HUDEP-2 (cell line): ENCODE measurements around the gene KPNB1.

Experiments
- DNase-seq, 76 experiments: peaks; one replicate each; lab custom pipeline; 2025; ENCODE audit not compliant: unreplicated experiment in 76 of 76; lab: John Stamatoyannopoulos, UW

The KPNB1 gene

DNA sequence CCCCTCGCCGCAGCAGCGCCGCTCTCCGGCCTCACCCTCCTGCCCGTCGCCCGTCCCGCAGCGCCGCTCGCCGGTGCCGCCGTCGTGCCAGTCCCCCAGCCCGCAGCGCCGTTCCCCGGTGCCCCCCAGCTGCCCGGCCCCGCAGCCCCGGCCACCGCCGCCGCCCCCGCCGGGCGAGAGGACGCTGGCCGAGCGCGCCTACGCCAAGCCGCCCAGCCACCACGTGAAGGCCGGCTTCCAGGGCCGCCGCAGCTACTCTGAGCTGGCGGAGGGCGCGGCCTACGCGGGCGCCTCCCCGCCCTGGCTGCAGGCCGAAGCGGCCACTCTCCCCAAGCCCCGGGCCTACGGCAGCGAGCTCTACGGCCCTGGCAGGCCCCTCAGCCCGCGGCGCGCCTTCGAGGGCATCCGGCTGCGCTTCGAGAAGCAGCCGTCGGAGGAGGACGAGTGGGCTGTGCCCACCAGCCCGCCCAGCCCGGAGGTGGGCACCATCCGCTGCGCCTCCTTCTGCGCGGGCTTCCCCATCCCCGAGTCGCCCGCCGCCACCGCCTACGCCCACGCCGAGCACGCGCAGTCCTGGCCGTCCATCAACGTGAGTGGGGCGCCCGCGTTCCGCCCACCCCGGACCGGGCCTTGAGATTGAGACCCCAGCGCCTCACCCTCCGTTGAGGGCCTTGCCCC is 59.3 kb downstream of the KPNB1 start:
- no peak for DNase-seq

DNA sequence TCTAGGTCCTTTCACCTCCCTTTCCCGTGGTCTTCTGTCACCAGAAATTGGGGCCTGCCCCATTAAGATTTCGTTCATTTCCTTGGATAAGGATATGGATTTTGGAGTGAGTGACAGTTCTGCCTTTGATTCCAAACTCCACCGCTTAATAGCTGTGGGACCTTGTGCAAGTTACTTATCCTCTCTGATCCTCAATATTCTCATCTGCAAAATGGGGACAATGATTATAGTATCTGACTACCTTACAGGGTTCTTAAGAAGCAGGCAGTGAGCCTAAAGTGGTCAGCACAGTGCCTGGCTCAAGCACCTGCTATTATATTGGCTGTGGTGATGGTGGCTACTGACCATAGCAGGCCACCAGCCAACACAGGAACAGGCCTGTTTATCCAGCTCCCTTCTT is 59.9 kb downstream of the KPNB1 start:
- DNase-seq, result no peak

DNA sequence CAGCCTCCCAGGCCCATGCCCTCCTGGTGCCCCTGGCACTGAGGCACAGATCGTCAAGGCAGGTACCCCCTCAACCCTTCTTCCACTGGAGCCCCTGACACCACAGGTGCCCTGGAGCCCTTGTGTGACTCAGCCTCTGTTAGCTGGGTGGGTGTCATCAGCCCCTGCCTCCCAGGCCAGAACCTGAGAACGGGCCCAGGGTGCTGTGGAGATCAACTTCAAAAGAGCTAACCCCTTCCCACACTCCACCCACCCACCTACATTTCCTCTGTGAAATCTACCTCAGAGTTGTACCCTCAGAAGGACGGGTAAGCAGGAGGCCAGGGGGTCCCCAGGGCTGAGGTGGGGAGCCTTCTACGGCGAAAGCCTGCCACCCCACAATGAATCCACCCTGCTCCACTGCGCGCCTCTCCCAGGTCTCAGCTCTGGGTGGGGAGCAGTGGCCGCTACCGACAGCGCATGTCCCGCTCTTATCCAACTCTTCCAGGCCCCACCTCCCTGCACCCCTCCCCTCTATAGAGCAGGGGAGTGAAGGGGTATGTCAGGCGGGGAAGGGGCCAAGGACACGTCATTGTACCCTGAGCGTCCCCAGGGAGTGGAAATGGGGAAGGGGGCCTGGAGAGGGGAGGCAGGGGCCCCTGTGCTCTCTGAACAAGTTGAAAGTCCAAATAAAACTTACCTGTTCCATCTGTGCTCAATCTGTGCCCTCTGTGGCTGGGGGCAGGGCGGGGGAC is 61.8 kb downstream of the KPNB1 start:
- no peak for DNase-seq

DNA sequence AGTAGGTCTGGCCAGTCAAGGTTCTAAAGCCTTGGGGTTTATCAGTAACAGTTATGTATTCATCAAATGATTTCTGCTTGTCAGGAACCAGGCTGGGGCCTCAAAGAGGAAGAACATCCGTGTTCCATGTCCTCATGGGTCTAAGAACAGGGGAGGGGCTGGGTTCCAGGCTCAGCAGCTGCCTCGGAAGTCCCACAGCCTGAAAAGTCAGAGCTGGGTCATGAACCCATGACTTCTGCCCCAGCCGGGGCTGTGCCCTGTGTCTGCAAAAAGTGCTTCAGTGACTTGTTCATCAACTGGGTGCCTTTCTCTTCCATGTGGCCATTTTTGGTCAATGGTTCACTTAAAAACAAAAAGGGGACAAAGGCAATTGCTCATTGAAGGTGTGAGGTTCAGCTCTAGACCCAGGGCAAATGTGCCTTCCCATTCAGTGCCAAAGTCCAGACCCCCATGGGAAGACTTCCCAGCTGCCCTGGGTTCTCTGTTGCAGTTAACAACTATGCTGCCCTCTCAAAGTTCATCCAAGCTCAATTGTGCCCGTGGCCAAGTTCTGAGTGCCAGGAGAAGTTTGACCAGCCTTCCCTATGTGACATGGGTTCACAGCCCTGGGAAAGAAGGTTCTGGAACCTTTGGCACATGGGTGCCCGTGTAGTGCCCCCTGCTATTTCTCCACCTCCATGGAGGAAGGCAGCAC is 62.8 kb downstream of the KPNB1 start:
- no peak for DNase-seq

DNA sequence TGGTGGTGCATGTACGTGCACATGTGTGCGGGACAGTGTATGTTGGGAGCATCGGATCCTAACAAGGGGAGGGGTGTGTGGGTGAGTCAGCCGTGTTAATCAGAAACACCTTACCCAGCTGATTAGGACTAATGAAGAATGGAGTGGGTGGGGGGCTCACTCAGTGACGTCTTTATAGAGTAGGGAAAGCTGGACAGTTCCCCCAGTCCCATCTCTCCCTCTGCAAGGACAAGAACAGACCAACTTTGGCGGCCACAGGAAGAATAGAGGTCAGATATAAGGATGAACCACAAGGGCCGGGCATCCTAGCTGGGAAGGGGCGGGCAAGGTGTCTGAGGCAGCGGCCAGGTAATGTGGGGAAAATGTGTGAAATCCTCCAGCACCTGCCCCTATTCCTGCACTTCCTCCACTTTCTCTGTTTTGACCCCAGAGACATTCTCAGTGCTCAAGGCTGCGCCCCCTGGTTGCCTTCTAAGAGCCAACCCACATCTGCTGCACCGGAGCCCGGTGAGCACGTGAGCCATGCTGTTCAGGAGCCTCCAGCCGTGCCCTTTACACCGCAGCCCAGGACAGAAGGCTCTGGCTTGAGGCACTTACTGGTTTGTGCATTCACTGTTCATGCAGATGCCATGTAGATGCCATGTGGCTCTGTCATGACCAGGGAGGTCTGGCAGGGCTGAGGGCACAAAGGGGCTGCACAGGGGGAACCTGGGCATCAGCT is 64.4 kb downstream of the KPNB1 start:
- DNase-seq, result no peak

DNA sequence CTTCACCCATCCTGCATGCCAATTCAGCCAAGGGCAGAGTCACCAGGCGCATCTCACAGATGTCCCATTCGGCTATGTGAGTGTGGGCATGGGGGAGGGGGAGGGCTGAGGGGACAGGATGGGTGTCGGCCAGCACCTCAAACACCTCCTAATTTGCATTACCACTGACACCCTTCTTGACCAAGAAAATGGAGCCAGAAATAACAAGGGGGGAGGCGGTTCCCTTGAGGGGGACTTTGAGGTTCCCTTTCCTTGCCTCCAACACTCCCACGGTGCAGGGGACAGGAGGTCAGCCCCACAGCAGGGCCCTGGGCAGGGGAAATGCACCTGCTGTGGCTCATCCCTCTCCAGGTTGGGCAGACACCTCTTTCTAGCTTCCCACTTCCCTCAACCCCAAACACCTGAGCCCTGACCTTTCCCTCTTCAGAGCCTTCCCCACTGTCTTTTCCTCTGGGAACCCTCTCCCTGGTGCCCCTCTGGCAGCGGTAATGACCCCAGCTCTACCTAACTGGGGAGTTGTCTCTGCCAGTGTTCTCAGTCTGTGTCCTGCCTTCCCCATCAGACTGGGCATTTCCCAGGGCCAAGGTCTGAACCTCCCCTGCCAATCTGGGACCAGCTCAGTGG is 65.2 kb downstream of the KPNB1 start:
- DNase-seq, result no peak

DNA sequence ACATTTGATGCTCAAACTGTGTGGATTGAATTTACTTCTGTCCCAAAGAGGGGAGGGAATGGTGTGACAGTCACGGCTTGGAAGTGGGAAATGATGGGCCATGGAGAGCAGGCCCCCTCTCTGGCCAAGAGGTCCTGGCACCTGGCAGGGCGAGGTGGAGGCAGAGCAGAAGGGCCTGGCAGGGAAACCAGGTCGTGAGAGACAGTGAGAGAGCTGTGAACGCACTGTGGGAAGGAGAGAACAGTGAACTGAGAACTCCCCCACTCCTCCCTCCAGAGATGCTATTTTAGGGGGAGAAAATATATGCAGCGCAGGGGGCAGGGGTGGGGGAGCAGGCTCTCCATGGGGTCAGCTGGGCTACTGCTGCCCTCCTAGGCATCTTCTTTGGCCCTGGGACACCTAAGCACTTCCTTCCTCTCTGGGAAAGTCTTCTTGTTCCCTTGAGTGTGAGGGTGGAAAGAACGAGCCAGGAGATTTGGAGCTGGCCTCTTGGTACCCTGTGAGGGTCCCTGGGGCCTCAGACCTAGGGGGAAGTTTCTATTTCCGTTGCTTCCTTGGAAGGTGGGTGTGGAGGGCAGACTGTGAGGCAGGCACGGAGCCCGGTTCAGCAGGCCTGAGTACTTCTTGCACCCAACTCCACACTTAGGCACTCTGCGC is 66.1 kb downstream of the KPNB1 start:
- DNase-seq, result no peak

DNA sequence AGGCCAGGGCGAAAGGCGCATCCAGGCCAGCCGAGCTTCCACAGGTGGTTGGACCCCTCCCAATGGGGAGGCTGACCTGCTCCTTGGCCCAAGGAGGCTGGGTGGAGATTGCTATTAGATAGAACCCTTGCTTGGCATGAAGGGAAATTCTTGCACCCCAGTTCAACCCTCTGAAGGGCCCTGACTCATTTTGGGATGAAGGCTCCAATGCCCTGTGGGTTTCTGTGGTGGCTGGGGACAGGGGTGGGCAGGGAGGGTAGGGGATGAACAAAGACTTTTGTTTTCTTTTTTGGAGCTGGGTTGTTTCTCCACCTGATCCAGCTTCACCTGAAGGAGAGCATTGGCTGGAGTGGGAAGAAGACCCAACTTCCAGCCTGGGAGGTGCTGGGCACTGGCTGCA is 66.7 kb downstream of the KPNB1 start:
- no peak for DNase-seq

DNA sequence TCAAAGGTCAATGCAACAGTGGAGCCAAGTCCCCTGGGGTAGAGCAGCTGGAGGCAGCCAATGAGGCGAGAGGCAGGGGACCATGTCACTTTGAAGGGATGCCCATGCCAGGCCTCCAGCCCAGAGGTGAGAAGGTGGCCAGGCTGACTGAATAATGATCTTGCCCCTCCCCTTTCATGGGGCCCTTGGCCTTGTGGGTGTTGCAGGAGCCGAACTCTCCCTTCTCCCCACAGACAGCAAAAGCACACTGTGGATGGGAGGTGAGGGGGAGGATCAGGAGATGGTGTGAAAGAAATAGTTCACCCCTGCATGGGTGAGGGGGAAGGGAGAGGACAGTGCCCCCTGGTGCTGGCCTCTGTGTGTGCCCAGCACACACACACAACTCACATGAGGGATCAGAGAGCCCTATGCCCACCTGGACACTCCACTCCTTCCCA is 67.6 kb downstream of the KPNB1 start:
- peak in 2 of 76 experiments; percentile 8 to 17 for DNase-seq

DNA sequence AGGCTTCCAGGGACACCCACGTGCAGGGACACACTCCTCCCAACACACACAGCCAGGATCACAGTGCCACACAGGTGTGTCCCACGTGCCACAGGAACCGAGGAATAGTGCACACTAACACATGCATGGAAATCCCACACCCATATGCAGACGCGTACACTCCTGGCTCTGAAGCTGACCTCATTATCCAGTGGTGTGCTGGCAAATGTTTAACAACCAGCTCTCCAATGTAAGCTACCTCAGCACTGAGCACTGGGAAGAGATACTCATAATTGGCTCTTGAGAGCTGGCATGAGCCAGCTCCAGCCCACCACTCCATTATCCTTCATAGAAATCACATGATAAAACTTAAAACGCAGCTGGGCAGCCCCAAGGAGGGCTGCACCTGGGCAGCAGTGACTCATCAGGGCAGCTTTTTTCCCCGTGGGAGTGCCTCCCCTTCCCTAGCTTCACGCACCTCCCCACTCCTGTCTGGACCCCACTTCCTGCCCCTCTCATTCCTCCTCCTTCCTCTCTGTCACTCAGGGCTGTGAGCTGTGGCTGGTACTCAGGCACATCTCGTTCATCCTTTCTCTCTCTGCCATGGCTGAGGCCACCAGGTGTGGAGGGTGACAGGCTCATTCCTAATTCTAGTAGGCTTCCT is 68.4 kb downstream of the KPNB1 start:
- no peak for DNase-seq

DNA sequence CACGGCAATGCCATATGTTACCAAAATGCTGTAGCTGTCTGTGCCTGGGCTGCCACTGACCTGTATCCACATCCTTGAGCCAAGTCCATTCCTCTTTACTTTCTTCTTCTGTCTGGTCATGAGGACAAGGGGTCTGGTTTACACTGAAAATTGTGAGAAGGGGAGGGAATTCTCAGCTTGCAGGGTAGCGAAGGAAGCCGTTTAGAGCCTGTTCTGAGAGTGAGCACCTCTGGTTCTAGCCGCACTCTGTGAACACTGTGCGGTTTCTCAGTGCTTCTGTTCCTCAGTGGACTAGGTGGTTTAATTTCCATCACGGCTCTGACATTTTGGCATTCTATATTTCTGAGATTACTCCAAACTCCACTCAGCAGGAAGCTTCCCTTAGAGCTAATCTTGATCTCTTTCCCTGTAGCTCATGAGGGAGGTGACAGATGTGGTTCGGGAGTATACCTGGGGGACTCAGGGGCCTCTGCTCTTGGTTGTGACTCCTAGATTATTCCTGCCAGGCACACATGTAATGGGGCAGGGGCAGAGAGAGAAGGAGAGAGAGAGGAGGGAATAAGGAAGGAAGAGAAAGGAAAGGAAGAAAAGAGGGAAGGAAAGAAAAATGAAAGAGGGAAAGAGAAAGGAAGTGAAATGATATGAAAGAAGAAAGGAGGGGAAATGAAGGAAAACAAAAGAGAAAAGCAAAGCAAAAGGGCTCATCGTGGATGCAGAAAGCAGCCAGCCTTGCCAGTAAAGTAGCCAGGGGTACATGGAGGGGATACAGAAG is 69.1 kb downstream of the KPNB1 start:
- DNase-seq, result no peak

DNA sequence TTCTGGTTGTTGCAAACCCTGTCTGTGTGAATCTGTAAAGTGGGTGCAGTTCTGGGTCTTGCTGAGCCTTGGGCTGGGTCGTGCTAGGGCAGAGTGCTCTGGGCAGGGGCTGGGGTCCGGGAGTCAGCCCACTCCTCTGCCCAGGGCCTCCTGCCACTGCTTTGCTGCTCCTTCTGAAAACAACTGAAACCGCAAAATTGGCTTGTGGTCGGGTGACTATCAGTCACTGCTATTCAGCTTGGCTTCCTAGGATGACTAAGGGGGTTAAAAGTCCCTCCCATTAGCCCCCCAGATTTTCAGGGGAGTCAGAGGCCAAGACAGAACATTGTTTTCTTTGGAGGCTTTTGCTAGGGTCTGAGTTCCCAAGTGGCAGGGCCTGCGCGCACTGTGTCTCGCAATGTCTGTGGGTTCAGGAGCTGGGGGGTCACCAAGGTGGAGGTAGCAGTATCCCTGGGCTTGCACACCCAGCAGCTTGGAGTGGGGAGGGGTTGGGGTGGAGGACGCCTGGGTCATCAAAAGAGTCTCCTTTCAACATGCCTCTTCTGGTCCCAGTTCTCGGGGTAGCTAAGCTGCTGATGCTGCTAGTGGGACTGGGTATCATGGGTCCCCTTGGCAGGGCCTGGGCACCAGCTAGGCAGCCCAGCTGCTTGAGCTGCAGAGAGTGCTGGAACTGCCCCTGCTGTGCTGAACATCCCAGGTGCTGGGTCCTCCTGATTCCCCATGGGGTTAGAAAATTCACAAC is 69.9 kb downstream of the KPNB1 start:
- DNase-seq, result peak in 3 of 76 experiments; percentile 21 to 34 (median 24)

DNA sequence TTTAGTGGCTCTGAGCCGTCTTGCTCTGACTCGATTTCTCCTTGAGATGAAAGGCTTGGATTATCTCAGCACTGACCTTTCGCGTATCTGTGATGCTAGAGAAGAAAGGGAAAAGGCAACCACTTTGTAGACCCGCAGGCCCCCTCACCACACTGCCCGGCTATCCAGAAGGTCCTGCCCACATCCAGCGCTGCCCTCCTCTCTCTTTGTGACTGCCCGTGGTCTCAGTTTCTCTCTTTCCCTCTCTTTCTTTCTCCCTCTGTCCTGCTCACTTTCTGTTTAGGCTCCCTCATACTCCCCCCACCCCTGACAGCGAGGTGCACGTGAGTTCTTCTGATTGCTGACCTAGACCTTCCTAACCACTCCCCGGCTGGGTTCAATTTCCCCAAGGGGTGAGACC is 70.5 kb downstream of the KPNB1 start:
- no peak for DNase-seq

DNA sequence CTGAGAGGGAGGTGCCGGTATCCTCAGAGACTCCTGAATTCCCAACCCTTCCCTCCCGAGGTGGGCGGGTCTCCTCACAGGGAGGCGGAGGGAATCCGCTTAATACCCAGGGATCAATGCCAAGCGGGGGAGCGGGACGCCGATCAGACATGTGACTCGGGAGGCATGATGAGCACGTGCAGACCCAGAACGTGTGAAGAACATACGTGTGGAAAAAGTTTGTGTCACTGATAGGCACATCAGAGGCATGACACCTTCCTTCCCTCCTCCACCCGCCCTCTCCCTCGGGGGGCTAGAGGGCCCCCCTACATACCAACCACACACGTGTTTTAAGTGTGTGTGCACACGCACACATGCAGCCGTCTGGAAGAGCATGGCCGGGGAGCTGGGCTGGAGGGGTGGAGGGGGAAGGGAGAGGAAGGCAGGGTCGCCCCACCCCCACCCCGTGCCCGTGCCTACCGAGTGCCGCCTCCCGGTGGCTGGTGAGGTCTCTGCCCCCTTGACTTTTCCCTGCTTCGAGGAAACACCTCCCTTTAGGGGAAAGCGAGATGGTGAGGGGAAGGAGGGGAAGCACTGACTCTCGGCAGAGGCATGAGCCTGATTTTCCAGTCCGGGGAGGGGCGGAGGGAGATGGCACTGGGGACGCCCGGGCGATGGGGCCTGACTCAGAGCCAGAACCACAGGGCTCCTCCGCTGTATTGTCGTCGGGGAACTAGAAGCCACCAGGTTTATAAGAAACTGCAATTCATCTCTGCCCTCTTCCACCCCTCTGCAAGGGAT is 71.2 kb downstream of the KPNB1 start:
- DNase-seq, result peak in 21 of 76 experiments; percentile 6 to 70 (median 15)

DNA sequence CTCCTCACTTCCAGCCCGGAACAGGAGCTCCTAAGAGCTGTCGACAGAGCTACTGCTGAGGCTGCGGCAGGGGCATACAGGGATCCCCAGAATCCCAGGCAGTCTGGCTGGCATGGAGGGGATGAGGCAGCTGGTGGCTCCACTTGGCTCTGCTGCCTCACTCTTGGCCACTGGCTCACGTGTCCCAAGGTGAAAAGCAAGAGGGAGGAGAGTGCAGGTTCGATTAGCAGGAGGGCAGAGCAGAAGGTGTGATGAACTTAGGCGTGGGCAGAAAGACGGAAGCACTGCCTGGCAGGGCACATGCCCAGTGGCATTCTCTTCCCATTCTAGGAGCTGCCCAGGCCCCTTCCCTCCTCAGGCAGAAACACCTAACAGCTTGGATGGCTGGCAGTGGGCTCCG is 72.0 kb downstream of the KPNB1 start:
- DNase-seq, result no peak

DNA sequence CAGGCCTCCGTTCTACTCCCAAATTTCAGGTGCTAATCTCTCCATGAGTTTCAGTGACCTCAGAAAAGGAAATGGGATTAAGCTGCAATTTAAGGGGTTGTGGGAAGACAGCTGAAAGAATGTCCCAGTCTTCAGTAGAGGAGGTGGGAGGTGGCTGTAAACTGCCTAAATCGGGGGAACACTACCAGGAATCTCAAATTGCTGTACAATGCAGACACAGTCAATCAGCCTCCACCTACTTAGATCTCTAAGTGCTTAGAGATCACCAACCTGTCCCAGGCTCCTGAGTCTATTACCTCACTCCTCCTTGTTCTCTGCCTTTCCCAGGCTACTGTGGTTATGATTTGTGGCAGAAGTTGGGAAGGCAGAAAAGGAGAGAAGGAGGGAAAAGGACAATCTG is 75.0 kb downstream of the KPNB1 start:
- DNase-seq, result no peak

DNA sequence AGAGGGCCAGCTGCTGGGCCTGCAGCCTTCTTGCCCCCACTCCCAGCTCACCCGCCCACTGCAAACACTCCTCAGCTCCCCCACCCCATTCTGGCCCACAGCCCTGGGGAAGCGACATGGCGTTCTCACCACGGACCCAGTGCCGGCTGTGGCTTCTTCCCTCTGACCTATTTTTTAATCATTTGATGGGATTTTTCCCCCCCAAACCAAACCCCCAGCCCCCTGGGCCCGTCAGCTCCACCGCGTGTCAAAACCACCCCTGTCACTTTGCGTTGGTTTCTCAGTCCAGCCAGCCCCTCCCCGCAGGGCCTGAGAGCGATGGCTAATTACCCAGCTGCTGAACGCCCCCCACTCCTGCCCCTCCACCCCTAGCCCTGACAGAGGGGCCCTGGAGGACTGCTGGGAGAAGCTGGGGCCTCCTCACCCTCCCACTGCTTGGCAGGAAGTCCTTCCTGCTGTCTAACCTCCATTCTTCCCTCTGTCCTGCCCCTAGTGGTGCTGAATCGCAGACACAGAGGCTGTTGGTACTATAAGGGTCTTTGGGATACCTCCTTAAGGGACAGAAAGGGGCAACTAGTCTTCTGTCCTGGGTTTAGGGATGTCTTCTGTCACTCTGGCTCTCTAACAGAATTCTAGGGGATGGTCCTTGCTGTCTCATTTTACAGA is 75.9 kb downstream of the KPNB1 start:
- DNase-seq, result no peak
